NOMO-1 (cell line): ENCODE data around the gene IFNA6.
"Not testable (repeated sequence)": the region's sequence is repeated elsewhere in the genome, so short reads cannot be mapped to it uniquely, and the experiment has no call there.

Experiments used
- DNase-seq, 2 experiments: peaks; one replicate each; lab custom pipeline; 2025; ENCODE audit not compliant: unreplicated experiment in 2 of 2; lab: John Stamatoyannopoulos, UW

Gene IFNA6

DNA sequence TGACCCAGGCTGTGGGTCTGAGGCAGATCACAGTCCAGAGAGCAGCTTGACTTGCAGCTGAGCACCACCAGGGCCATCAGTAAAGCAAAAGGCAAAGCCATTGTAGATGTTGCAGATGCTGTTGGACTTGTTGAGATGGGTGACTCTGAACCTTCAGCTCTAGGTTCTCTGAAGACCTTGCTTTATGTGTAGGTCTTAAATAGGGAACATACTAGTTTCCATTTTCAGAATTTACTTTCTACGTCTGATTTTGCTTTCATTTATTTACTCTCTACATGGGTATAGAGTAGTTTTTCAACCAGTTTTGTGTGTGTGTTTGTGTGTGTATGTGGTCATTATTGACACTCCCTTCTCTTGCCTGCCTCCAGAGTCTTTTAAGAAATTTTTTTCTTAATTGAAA is at the start of gene IFNA6:
Gene IFNA6, minus strand, starts transcription at position 101 of the 400 bp plus-strand sequence. Its CDS starts 0 bp downstream, at position 101.
- no peak for DNase-seq

DNA sequence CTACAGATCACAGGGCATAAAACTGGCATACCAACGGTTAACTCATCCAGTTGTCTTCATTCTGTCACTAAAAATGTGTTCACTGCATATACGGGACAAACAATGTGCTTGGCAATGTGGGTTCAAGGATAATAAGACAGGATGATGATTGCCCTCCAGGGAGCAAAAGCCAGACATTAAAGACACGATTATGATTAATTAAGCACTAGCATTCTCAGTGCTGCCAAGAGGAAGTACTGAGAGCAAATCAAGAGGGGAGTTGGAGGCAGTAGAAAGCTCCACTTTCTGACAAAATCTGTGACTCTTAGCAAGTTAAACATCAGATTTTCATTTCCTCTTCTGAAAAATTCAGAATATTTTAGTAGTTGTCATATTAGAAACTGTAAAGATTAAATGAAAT is 49.3 kb upstream of the IFNA6 start:
- DNase-seq: no peak

DNA sequence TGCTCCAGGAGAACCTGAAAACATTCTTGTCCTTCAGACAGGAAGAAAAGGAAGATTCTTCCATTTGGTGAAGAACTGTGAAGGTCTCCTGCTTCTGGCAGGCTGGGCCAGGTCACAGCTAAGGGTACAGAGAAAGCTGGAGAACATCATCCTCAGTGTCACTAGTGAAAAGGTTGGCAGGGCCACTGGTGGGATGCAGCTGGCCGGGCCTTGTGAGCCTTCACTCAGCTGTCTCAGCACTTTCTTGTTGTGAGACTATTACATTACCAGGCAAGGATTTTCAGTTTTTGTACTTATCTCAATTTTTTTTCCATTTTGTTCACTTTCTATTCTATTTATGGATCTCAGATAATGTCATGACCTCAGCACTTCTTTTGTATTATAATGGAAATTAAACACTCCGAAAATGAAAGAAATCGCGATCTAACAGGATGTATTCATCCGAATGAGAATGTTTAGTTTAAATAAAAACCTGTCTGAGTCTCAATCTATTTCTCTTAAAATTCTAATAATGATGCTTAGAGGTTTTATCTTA is 48.3 kb upstream of the IFNA6 start:
- no peak for DNase-seq

DNA sequence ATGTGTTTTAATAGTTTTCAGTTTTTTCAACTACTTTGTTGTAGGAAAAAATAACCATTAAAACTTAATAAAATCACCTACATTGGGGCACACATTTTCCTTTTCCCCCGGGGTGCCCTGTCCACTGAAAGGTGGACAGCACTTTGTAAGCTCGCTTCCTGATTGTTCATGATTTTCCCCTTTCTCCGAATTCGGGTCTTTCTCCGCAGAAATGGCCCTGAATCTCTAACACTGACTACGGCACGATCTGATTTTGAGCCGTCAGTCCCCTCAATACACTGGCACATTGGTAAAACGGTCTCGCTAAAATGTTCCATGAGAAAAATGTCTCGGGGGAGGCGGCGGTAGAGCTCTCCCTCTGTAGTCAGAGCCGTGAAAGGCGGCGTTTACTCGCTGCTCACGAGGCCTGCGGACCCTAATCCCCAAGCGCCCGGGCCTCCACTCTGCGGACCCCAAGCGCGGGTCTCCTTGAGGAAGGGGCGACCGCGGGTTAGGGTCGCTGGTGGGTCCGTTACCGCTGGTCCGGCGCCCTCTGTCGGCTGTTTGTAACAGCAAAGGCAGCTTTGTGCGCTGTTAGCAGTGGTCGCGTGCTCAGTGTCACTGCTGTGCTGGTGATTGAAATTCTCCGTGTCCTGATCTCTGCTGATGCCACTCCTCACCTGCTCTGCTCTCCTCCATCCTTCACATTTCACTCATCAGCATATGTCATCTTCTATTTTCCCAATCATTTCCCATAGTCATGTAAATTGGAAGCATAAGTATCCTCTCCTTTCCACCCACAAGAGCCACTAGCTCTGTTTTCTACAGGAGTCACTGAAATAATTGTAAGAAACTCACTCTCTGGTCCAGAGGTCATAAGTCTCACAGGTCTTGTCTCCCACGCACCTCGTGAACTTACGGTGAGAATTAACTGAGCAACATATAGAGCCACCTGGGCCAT is 45.4 kb upstream of the IFNA6 start:
- no peak for DNase-seq

DNA sequence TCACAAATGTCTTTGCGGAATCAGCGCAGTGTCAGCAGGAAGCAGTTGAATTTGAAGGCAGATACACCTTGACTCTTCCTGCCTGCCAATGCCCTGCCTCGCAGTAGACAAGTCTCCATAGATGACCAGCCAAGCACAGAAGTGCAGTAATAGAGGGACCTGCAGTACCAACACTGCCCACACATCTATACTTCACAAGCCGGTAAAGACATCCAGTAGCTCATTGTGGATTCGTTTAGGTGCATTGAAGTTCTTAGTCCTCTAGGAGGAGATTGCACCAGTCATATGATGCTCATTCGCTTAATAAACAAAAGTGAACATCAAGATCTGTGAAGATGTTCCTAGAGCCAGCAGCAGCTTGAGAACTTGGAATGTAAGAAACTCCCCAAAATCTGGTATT is 41.6 kb upstream of the IFNA6 start:
- DNase-seq: no peak

DNA sequence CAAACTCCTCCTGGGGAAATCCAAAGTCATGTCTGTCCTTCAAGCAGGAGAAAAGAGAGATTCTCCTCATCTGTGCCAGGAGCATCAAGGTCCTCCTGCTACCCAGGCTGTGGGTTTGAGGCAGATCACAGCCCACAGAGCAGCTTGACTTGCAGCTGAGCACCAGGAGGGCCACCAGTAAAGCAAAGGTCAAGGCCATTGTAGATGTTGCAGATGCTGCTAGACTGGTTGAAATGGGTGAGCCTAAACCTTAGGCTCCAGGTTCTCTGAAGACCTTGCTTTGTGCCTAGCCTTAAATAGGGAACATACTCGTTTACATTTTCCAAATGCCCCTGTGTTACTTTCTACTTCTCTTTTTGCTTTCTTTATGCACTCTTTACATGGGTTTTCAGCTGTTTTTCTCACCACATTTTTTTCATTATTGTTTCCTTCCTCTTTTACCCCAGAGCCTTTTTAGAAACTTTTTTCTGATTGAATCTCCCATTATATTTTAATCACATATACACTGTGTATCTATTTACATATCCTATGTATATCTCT is 34.5 kb upstream of the IFNA6 start, which contains the start of gene IFNA2:
Gene IFNA2, minus strand, starts transcription at position 268 of the 540 bp plus-strand sequence. Its CDS starts 69 bp downstream, at position 199.
- DNase-seq: no peak

DNA sequence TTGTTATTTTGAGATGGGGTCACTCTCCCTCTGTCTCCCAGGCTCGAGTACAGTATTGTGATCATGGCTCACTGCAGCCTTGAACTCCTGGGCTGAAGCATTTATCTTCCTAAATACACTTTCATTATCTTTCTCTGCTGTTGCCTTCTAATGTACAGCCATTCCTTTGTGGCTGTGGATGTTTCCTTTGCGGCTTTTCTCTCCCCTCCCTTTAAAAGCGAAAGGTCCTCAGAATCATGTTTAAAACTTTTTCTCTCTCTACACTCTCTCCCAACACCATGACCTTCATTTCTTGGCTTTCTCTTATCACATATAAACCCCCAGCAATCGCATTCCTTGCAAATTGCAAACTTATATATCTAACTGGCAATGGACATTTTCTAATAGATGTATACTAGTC is 32.9 kb upstream of the IFNA6 start:
- no peak for DNase-seq

DNA sequence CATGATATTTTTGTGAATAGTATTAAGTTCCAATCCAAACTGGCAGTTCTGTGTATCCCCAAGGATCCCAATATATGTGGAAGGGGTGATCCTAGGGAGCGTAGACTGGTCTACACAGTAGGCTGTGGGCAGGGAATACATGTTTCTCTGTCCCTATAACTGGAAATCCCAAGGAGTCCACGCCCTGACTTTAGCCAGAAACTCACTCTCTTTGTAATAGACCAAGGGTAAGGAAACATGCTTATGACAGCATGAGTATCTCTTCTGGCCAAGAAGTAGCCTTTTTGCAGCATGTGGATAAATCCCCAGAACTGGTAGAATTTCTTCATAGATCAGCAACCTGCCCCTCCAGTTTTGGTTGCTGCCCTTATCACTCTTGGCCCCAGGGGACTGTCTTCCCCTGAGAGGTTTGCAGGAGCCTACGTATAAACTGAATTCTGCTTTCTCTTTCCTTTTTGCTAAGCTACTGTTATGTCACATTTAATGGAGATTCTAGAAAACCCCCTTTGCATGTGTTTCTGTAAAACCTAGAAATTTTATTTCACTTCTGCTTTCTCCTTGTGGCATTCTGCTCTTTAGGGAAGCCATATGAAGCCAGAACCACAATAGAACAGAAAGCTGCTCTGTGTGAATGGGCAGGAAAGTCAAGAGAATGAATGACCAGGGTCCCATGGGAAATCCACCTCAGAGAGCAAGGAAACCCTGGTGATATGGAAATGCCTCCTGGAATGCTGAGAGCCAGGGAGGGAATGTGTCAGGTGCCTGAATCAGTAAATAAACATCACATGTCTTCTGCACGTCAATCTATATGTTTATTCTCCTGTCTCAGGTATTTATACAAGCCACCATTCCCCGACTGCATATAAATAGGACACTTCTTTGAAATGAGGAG is 31.0 kb upstream of the IFNA6 start:
- DNase-seq: no peak

DNA sequence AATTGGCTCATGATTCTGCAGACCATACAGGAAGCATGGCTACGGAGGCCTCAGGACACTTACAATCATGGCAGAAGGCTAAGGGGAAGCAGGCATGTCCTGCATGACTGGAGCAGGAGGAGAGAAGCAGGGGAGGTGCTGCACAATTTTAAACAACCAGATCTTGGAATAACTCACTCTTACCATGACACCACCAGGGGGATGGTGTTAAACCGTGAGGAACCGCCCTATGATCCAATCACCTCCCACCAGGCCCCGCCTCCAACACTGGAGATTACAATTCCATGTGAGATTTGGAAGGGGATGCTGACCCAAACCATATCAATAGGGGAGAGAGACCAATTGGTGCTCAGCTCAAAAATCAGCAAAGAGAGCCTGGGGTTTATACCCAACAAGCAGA is 20.8 kb upstream of the IFNA6 start:
- not testable (repeated sequence) for DNase-seq

DNA sequence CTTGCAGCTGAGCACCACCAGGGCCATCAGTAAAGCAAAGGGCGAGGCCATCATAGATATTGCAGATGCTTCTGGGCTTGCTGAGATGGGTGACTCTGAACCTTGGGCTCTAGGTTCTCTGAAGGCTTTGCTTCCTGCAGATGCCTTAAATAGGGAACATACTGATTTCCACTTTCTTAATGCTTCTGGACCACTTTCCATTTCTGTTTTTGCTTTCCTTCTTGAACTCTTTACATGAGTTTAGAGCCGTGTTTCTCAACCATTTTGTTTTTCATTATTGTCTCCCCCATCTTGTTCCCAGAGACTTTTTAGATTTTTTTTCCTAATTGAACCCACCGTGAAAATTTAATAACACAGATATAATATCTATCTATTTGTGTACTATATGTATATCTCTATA is 17.3 kb upstream of the IFNA6 start, which contains the start of gene IFNA13:
Gene IFNA13, minus strand, starts transcription at position 101 of the 400 bp plus-strand sequence. Its CDS starts 47 bp downstream, at position 54.
- DNase-seq: no peak

DNA sequence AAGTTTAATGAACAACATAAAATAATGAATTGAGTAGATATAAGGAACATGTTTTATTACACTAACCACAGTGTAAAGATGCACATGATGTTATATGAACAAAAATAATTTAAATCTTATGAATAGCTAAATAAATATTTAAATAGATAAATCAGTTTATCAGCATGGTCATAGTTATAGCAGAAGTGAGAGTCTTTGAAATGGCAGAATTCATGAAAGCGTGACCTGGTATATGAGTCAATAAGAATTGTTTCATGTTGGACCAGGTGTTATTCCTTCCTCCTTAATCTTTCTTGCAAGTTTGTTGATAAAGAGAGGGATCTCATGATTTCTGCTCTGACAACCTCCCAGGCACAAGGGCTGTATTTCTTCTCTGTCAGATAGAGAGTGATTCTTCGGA is 16.5 kb upstream of the IFNA6 start:
- DNase-seq: not testable (repeated sequence)

DNA sequence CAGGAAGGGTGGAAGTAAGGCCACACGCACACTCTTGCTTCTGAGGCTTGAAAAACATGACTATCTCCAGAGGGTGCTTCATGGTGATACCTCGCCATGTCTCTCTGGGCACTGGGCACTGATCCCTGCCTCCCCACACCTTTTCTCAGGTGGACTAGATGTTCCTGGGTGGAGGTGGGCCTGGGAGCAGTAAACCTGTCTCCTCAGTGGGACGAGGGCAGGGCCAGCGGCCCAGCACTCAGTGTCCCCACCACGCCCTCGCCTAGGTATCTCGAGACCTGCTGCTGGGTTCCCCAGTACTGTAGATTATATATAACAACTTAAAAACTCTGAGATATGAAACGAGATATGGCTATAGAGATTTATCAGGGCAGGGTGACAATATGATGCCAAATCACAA is 11.6 kb upstream of the IFNA6 start:
- no peak for DNase-seq

DNA sequence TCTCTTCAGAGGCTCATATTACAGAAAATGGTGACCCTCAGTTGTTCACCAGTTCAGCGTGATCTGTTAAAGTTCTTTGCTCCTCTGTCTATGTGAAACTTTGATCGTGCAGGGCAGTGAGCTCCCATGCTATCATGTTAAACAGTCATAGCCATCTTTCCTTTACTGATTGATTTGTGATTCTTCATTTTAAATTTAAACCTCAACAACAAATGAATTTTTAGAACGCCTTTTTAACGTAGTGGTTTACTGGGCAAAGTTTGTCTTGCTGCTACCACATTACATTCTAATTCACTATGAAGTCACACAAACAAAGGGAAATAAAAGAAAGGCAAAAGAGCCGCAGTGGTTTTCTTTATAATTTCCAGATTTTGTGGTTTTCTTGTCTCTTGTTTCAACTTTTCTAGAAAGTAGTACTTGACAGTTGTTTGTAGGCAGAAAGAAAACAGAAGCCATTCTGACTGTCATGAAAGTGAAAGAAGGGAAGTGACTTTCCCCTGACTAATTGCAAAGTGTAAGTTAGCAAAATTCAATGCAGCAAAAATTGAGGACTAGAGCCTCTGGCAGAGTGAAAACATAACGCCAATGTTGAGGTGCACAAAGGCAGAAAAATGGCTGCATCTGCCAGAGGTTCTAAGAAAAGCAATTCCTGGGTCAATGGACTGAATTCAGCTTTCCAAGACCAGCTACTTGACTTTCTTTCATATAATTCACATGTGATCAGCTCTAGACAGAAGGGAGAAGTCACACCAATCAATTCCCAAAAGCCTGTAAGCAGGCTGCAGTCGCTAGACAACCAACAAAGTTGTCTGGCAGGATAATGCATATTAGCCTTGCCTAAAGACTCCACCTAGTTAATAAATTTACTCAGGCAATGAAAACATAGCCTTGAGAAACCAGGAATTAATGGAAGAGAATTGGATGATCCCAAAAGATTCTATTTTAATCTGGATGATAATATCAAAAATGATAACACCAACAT is 7.1 kb upstream of the IFNA6 start:
- no peak for DNase-seq

DNA sequence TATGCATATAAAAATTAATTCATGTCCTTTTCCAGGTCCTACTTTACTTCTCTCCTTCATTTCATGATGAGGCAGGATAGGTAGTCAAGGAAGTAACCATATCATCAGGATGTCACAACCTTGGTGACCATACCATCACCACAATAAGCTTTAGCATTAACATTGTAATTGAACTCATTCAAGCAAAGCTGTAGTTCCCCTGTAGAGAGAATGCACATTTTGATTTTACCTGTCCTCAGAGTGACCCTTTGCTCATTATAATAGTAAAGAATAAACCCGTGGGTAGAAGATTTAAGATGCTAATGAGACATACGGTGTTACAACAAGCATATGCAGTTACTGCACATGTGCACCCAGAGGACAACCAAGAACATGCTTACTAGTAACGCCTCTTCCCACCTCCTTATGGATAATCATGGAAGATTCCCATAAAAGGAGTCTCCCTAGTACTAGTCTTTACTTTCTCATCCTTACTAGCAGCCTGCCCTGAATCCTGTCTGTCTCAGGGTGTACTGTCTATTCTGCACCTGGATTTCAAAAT is 2.2 kb downstream of the IFNA6 start:
- DNase-seq: no peak

DNA sequence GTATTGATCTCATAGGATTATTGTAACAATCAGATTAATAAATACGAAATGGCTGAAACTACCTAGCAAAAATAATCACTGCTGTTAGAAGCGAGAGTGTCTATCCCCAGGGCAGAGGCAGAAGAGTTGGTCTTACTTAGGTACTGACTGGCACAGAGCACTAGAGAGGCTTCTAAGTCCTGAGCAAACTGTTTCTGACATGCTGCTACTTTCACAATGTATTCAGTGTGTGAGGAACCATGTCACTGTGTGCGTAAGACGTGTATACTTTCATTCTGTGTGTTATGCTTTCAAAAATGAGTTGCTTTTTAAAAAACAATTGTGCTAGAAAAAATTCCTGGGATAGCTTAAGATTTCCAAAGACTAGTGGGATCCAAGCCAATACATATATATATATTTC is 10.0 kb downstream of the IFNA6 start:
- DNase-seq: no peak

DNA sequence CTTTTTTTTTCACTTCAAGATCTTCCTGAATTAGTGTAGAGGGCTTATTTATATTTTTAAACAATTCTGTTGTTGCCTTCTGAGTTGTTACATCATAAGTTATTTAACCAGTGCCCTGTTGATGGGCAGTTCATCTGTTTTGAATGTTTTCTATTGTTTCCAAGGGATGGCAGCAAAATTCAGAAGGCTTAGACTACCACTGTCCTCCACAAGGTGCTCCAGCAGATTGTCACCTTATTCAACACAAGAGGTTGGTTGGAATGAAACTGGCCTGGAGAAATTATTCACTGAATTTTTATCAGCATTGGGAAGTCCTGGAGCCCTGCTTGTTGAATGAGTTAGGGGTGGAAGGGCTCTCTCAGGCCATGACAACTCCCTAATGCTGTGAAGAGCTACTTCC is 14.2 kb downstream of the IFNA6 start:
- no peak for DNase-seq

DNA sequence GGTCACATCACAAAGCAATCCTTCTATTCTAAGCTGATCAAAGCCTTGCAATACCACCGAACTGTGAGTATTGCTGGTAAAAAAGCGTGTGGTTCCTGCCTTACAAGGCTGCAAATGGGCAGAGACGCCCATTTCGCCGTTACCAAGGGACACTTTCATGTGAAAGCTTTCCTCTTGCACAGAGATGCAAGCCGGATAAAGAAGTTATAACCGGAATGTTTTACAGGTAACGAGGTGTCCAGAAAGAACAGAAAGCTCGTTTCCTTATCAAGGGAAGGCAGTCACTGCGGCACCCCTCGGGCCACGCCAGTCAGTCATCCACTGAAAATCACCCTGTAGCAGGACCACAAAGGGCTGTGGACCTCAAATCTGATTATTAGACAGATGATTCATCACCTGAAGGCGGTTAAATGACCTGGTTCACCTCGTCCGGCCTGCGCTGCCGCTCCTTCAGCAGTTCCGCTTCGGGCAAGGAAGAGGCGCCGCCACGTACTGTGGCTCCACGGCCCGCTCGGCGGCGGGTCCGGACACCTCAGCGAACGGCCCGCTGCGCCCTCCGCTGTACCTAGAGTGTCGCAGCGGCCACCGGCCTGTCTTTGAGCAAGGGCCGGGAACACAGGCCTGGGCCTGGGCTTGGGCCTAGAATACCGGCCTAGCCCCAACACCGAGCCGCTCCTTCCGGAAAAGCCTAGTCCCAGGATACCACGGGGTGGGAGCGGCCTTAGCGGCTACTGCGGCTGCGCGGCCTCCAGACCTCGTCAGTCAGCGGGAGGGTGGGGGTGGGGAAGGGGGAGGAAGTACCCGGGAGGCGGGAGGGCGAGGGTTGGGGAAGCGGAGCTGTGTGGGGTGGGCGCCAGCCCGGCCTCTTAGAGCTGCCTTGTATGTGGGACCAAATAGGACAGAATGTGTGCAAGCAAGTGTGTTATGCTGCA is 15.7 kb downstream of the IFNA6 start, which contains the start of gene KLHL9:
Gene KLHL9, minus strand, starts transcription at position 704 of the 932 bp plus-strand sequence. Its CDS starts 545 bp downstream, at position 159.
- DNase-seq: no peak

DNA sequence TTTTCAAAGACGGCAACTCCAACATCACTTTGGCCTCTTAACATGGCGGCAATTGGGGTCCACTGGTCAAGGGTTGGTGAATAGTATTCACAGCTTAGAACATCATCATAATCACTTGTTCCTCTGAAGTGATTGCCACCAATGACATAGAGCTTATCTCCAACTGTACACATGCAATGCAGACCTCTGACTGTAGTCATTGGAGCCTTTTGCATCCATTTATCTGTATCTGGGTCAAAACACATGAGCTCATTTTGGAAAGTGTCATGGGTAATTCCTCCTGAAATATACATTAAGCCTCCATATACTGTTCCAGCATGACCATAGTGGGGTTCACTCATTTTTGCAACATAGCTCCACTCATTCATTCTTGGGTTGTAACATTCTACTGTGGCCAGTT is 17.5 kb downstream of the IFNA6 start:
- DNase-seq: no peak
